Embryonic facial prominence (tissue), 1 donor: ENCODE results near the gene MEF2B.

Experiments used
- DNase-seq: peaks from one replicate; pipeline ENCODE4 v3.0.0-alpha.2; 2016; ENCODE audit errors: extremely low spot score

The MEF2B gene

GRCh38 chr19:19170053-19170872 lies at the start of gene MEF2B:
Gene MEF2B (minus strand): TSS chr19:19170263. CDS start chr19:19150735, 19,528 bp downstream.
- no peak for DNase-seq

- no peak for DNase-seq
These were observed 48.8 kb upstream of the MEF2B start for GRCh38 chr19:19218911-19219310.

GRCh38 chr19:19217099-19217498 lies 47.0 kb upstream of the MEF2B start:
- no peak for DNase-seq

- DNase-seq: no peak
These were observed 45.7 kb upstream of the MEF2B start for GRCh38 chr19:19215792-19216191.

- no peak for DNase-seq
These were observed 44.8 kb upstream of the MEF2B start for GRCh38 chr19:19214892-19215291.

- DNase-seq: no peak
These were observed 44.1 kb upstream of the MEF2B start for GRCh38 chr19:19214159-19214490.

- DNase-seq: no peak
These were observed 43.5 kb upstream of the MEF2B start for GRCh38 chr19:19213426-19214158.

GRCh38 chr19:19212916-19213315 lies 42.9 kb upstream of the MEF2B start:
- no peak for DNase-seq

- no peak for DNase-seq
These were observed 41.7 kb upstream of the MEF2B start, which contains the start of gene NCAN for GRCh38 chr19:19211499-19212420. Gene NCAN (plus strand): TSS chr19:19211958. CDS start chr19:19216954, 4,996 bp downstream.

GRCh38 chr19:19209372-19209771 lies 39.3 kb upstream of the MEF2B start:
- no peak for DNase-seq

GRCh38 chr19:19207637-19208572 lies 37.8 kb upstream of the MEF2B start:
- DNase-seq: no peak

- no peak for DNase-seq
These were observed 36.9 kb upstream of the MEF2B start for GRCh38 chr19:19206938-19207337.

GRCh38 chr19:19205416-19206410 lies 35.6 kb upstream of the MEF2B start:
- no peak for DNase-seq

- DNase-seq: no peak
These were observed 34.1 kb upstream of the MEF2B start for GRCh38 chr19:19204181-19204580.

- peak; percentile 64 for DNase-seq
These were observed 33.2 kb upstream of the MEF2B start, which contains the start of gene NR2C2AP for GRCh38 chr19:19203012-19203856. Gene NR2C2AP (minus strand): TSS chr19:19203414. CDS start chr19:19203060, 354 bp downstream.

- DNase-seq: no peak
These were observed 32.6 kb upstream of the MEF2B start for GRCh38 chr19:19202707-19203011.

- DNase-seq: no peak
These were observed 31.9 kb upstream of the MEF2B start for GRCh38 chr19:19201697-19202630.

GRCh38 chr19:19193926-19194325 lies 23.9 kb upstream of the MEF2B start:
- no peak for DNase-seq
